NCI-H2227 (cell line): ENCODE results near the gene PEAR1.

Experiments used
- DNase-seq: peaks from one replicate; lab custom pipeline; 2025; ENCODE audit not compliant: unreplicated experiment; lab: John Stamatoyannopoulos, UW

The PEAR1 gene

GRCh38 chr1:156959414-156959813 lies 65.9 kb downstream of the PEAR1 start:
- no peak for DNase-seq

GRCh38 chr1:156959925-156960324 lies 66.4 kb downstream of the PEAR1 start:
- no peak for DNase-seq

DNA sequence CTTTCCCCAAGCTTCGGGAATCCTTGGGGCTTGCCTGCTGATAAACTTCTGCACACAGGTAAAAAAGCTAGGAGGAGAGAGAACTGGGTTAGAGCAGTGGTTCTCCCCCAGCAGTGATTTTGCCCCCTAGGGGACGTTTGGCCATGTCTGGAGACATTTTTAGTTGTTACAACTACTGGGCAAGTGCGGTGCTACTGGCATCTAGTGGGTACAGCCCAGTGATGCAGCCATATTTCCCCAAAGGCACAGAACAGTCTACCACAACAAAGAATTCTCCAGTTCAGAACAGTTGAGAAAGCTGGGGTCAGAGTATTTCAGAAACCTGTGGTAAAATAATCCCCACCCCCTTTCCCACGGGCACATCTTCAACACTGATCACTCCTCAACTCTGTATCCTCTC lies 68.2 kb downstream of the PEAR1 start:
- no peak for DNase-seq

DNA sequence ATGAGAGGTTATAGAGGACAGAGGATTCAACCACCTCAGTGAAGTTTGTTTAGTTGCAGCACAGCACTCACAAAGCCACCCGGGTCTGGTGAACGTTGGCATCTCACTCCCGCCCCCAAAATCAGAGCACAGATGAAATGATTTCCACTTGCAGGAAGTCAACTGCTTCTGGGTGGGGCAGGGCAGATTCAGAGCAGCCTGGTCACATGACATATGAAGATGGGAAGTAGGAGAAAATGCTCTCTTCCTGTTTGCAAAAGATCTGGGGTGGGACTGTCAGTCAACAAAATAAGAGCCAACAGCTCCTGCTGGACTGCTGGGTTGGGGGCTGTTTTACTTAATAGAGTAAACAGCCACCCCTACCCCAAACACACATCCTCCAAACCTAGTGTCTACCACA lies 70.1 kb downstream of the PEAR1 start:
- no peak for DNase-seq

GRCh38 chr1:156964441-156964840 lies 70.9 kb downstream of the PEAR1 start:
- DNase-seq = no peak
